Calu3 (cell line): ENCODE measurements around the gene ELMO1. TPM values are rescaled to one million over a fixed set of nuclear protein-coding genes. Genes with fewer than 3 reads are reported as not detected.

Experiments
- BruUV-seq: library from RNA; stranded (reverse); fragments of 400-500 nt; replicated peaks from 2 replicates; lab custom pipeline; 2021; lab: Mats Ljungman, UMichigan
- CTCF ChIA-PET: fragments of 300-600 bp; sonication (Branson Sonifier 250); formaldehyde crosslinking; loops from one replicate; lab custom pipeline; 2022; ENCODE audit warnings: antibody characterized with exemption; lab: Charles Lee
- DNase-seq: peaks from one replicate; pipeline ENCODE4 v3.0.0; 2022
- H3K27ac Mint-ChIP-seq: one replicate; pipeline ENCODE4 v1.8.0; 2022; ENCODE audit warnings: mixed read lengths; ENCODE audit not compliant: unreplicated experiment
- H3K27me3 Mint-ChIP-seq: one replicate; pipeline ENCODE4 v1.8.0; 2022; ENCODE audit warnings: mixed read lengths; ENCODE audit not compliant: unreplicated experiment
- H3K36me3 Mint-ChIP-seq: one replicate; pipeline ENCODE4 v1.8.0; 2022; ENCODE audit warnings: mild to moderate bottlenecking, moderate library complexity, mixed read lengths; ENCODE audit not compliant: insufficient read depth, unreplicated experiment
- H3K4me1 Mint-ChIP-seq: one replicate; pipeline ENCODE4 v1.8.0; 2022; ENCODE audit warnings: mild to moderate bottlenecking, low read depth, mixed read lengths; ENCODE audit not compliant: unreplicated experiment
- H3K4me3 Mint-ChIP-seq: one replicate; pipeline ENCODE4 v1.8.0; 2022; ENCODE audit warnings: mild to moderate bottlenecking, low read depth, moderate library complexity, mixed read lengths; ENCODE audit not compliant: unreplicated experiment
- H3K9me3 Mint-ChIP-seq: one replicate; pipeline ENCODE4 v1.8.0; 2022; ENCODE audit warnings: low read depth, mixed read lengths; ENCODE audit not compliant: unreplicated experiment
- intact Hi-C: fragments of 100-400 bp; cut with micrococcal nuclease; formaldehyde crosslinking; loops from one replicate; pipeline ENCODE4 v1.10.0; 2022; ENCODE audit not compliant: unreplicated experiment
- total RNA-seq: library from RNA; stranded (reverse); gene quantifications from 2 replicates; pipeline ENCODE4 v1.2.3, GENCODE V29; 2022
- TF ChIP-seq, protein P1 (sequence below): fragments of 200-600 bp; IDR thresholded peaks from one replicate; pipeline ENCODE4 v1.8.0; 2022; ENCODE audit warnings: antibody characterized with exemption; ENCODE audit not compliant: unreplicated experiment

ELMO1 gene
- total RNA-seq, 1 experiment from 2014 or later: not detected

DNA sequence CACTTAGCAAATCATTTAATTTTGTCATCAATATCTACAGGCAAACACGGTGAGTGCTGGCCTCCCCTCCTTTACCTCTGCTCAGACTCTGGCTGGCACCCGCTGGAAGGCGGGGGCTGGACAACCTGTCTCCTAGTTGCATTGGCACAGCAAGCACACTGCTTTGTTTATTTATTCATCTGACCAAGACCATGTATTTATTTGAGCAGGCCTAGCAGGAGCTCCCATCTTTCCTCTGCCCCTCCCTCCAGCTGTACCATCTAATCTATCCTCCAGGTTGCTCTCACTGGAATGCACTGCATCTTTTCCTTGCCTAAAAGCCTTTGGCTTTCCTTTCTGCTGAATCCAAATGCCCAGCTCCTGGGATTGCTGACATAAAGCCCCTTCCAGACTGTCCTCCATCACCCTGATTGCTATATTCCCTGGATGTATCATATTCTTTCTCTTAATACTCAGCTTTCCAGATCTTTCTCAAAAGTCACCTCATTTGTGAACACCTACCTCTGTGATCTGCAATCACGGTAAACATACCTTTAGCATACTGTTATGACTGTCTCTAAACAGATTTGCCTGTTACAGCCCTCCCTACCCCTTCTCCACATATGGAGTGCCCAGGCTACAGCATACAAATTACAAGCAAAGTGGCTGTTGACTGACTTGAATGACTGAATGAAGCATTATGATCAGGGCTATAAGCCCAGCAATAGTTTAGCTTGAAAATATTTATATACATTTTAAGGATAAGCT lies 9.6 kb downstream of the ELMO1 start:
- H3K4me3 Mint-ChIP-seq: no peak overlapping the region
- H3K9me3 Mint-ChIP-seq: no peaks in the 10 kb centered on the region
- TF ChIP-seq, protein P1, sequence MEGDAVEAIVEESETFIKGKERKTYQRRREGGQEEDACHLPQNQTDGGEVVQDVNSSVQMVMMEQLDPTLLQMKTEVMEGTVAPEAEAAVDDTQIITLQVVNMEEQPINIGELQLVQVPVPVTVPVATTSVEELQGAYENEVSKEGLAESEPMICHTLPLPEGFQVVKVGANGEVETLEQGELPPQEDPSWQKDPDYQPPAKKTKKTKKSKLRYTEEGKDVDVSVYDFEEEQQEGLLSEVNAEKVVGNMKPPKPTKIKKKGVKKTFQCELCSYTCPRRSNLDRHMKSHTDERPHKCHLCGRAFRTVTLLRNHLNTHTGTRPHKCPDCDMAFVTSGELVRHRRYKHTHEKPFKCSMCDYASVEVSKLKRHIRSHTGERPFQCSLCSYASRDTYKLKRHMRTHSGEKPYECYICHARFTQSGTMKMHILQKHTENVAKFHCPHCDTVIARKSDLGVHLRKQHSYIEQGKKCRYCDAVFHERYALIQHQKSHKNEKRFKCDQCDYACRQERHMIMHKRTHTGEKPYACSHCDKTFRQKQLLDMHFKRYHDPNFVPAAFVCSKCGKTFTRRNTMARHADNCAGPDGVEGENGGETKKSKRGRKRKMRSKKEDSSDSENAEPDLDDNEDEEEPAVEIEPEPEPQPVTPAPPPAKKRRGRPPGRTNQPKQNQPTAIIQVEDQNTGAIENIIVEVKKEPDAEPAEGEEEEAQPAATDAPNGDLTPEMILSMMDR: no peak
- no peaks in the 10 kb centered on the region for H3K4me1 Mint-ChIP-seq
- H3K36me3 Mint-ChIP-seq: no peaks in the 10 kb centered on the region
- CTCF ChIA-PET: interaction anchor here (0.7 kb wide), 1 partner anchor 45 kb away, joined by 4 read pairs; no protein-coding TSS in a partner anchor
- intact Hi-C loops: no loop called here
- DNase-seq: no peak
- H3K27me3 Mint-ChIP-seq: peaks cover 13% of the 10 kb centered on the region
- BruUV-seq: no TSS peak
- no peak overlapping the region for H3K27ac Mint-ChIP-seq

DNA sequence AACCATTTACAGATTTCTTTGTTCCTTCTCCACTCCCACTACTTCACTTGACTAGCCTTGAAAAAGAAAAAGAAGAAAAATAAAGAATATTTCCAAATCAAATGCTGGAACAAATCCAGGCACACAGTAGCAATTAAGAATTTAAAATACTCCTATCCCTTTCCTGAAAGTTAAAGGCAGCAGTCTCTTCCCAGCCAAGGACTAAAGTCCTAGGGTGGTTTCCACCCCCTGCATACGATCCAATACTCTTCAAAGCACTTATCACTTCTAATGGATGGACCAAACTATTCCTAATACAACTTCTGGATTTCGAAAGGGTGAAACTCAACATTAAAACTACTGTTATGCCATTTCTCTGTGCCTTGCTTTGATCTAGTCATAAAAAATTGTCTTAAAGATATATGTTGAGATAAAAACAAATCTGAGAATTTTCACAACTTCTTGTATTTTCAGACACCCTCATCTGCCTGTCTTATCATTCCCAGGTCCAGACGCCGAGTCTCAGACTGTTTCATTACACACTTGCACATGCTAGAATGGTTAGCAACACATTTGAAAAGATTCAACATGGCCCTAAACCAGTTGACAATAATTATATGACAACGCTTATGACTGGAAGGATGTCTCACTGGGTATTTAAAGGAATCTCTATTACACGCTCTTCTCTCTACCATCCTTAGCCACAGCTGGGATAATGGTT lies 13.4 kb downstream of the ELMO1 start:
- H3K36me3 Mint-ChIP-seq: no peaks in the 10 kb centered on the region
- BruUV-seq: no TSS peak
- H3K27me3 Mint-ChIP-seq: peaks cover 14% of the 10 kb centered on the region
- H3K9me3 Mint-ChIP-seq: no peaks in the 10 kb centered on the region
- no peak for DNase-seq
- no peak overlapping the region for H3K27ac Mint-ChIP-seq
- no peaks in the 10 kb centered on the region for H3K4me1 Mint-ChIP-seq
- H3K4me3 Mint-ChIP-seq: no peak overlapping the region
- CTCF ChIA-PET: interaction anchor here (0.7 kb wide), 1 partner anchor 839 kb away, joined by 3 read pairs; no protein-coding TSS in a partner anchor
- TF ChIP-seq, protein P1: no peak
- intact Hi-C loops: no loop called here

DNA sequence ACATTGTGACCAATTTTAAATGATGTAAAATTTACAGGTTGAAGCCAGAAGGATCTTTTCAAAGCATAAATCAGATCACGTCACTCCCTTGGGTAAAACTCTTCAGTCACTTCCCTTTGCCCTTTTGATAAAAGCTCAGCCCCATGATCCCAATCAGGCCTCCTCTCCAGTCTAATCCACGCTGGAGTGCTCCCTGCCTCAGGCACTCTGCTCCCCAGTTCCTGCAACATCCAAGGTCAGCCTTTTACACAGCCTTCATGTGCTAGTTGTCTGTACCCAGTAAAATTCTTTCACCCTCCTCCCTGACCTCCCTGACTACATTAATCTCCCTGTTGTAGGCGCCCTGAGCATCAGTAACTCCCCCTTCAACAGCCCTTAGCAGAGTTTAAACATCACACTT lies 14.1 kb downstream of the ELMO1 start:
- BruUV-seq: no TSS peak
- H3K4me3 Mint-ChIP-seq: no peak overlapping the region
- intact Hi-C loops: no loop called here
- H3K36me3 Mint-ChIP-seq: no peaks in the 10 kb centered on the region
- H3K27me3 Mint-ChIP-seq: peaks cover 14% of the 10 kb centered on the region
- H3K9me3 Mint-ChIP-seq: no peaks in the 10 kb centered on the region
- TF ChIP-seq, protein P1: no peak
- H3K4me1 Mint-ChIP-seq: no peaks in the 10 kb centered on the region
- no peak for DNase-seq
- no peak overlapping the region for H3K27ac Mint-ChIP-seq
- CTCF ChIA-PET: no interaction called here

DNA sequence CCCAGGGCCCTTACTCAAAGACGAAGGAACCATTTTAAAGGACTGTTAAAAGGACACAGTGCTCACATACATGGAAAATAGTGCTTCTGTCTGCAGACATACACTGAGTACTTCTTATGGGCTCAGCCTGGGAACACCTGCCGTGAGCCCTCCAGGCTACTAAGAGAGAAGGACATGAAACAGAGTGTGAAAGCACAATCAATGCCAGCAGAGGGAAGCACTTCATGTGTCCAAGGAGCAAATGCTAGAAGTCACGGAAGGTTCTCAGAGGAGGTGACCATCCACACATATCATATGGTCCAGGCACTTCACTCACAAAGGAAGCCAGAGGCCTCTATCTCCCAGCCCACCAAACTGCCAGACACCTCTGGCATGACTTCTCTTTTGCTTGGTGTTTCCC lies 15.5 kb downstream of the ELMO1 start:
- no peak overlapping the region for H3K4me3 Mint-ChIP-seq
- H3K36me3 Mint-ChIP-seq: no peaks in the 10 kb centered on the region
- no peaks in the 10 kb centered on the region for H3K9me3 Mint-ChIP-seq
- peaks cover 14% of the 10 kb centered on the region for H3K27me3 Mint-ChIP-seq
- no peak for DNase-seq
- no peak overlapping the region for H3K27ac Mint-ChIP-seq
- CTCF ChIA-PET: no interaction called here
- intact Hi-C loops: no loop called here
- TF ChIP-seq, protein P1: no peak
- no peaks in the 10 kb centered on the region for H3K4me1 Mint-ChIP-seq
- no TSS peak for BruUV-seq
